22Rv1 (cell line): ENCODE measurements around the gene PRKCE.

Experiments
- ZFX ChIP-seq: fragments of 450-650 bp; IDR thresholded peaks from 2 replicates; pipeline ENCODE4 v1.6.1; 2017; ENCODE audit warnings: antibody characterized with exemption, borderline replicate concordance
- TF ChIP-seq, protein P1 (sequence below): fragments of 450-650 bp; IDR thresholded peaks from 2 replicates; pipeline ENCODE4 v1.5.1; 2017; ENCODE audit warnings: mild to moderate bottlenecking

DNA sequence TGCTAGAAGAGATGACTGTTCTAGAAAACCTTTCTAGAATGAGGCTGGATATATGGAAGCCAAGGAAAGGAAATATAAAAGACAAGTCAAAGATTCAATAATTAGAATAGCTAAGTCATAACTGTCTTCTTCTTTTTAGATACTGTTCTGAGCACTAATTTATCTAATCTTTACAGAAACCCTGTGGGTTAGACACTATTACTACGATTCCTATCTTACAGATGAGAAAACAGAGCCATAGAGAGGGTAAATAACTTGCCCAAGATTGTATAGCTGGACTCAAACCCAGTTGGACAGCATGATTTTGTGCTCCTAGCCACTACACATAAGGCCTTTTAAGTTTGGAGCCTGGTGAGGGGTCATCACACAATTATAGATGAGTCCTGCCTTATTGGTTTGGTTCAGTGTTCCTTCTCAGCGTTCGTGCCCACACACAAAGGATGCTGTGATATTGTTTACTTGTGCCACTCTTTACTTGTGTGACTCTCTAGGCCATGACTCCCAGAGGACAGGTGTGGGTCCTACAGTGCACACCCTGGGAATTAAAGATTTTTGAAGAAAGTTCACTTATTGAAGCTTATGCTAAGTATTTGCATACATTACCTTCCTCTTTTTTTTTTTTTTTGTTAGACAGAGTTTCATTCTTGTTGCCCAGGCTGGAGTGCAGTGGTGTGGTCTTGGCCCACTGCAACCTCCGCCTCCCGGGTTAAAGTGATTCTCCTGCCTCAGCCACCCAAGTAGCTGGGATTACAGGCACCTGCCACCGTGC lies 153.7 kb downstream of the PRKCE start:
- TF ChIP-seq, protein P1, sequence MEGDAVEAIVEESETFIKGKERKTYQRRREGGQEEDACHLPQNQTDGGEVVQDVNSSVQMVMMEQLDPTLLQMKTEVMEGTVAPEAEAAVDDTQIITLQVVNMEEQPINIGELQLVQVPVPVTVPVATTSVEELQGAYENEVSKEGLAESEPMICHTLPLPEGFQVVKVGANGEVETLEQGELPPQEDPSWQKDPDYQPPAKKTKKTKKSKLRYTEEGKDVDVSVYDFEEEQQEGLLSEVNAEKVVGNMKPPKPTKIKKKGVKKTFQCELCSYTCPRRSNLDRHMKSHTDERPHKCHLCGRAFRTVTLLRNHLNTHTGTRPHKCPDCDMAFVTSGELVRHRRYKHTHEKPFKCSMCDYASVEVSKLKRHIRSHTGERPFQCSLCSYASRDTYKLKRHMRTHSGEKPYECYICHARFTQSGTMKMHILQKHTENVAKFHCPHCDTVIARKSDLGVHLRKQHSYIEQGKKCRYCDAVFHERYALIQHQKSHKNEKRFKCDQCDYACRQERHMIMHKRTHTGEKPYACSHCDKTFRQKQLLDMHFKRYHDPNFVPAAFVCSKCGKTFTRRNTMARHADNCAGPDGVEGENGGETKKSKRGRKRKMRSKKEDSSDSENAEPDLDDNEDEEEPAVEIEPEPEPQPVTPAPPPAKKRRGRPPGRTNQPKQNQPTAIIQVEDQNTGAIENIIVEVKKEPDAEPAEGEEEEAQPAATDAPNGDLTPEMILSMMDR = no peak
- no peak for TF ChIP-seq ZFX
